Measurements from ENCODE around the gene TMEM11.
"Not testable (repeated sequence)": the region's sequence is repeated elsewhere in the genome, so short reads cannot be mapped to it uniquely, and the experiment has no call there.

TMEM11 gene

DNA sequence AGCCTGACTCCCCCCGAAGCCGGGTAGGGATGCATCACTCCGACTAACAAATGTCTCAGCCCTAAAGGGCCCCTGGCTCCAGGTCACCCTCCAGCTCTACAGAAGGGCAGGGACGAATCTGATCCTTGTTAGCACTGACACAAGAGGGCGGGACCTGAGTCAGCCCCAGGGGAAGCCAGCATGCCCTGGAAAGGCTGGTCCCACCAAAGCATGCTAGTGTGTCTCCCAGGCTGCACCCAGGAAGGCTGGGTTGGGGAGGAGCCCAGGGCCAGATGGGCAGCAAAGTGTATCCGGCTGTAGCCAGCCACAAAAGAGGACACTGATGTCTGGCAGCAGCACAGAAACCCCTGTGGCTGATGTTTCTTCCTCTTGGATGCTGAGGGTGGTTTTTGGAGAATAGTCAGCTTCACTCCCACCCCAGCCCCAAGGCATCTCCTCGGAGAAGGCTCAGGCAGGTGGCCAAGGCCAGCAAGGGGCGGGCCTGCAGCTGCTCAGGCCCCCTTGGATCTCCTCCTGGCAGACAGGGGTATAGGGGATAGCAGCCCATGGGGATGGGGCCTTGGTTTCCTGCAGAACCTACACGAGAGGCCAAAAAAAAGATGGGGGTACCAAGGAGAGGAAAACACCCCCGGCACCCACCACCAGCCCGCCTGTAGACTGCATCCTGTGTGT lies 28.2 kb upstream of the TMEM11 start:
- no peak for DNase-seq

DNA sequence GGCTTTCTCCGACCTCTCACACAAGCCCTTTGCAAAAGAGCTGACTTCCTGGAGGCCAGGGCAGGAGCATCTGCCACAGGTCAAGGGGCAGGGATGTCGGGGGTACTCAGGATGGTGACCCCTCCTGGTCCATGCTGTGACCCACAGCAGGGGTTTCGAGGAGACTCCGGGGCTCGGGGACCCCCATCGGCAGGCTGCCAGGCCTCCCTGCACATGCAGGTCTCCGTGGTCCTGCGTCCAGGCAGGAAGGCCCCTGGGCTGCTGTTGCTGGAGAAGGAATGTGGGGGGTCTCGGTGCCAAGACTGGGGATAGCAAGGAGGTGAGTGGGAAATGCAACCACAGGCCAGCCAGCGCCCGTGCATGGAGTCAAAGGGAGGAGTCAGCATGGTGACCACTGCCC lies 27.6 kb upstream of the TMEM11 start:
- DNase-seq, result no peak

- DNase-seq, result no peak
Observed at GRCh38 chr17:21240369-21241055, 26.6 kb upstream of the TMEM11 start.

- DNase-seq, result no peak
Observed at GRCh38 chr17:21239680-21240368, 25.9 kb upstream of the TMEM11 start.

- no peak for DNase-seq
Observed at GRCh38 chr17:21235921-21236320, 22.0 kb upstream of the TMEM11 start.

GRCh38 chr17:21233581-21234347 lies 19.8 kb upstream of the TMEM11 start:
- DNase-seq, result no peak

GRCh38 chr17:21232033-21232749 lies 18.2 kb upstream of the TMEM11 start:
- DNase-seq, result no peak

- DNase-seq, result no peak
Observed at GRCh38 chr17:21231533-21231932, 17.6 kb upstream of the TMEM11 start.

DNA sequence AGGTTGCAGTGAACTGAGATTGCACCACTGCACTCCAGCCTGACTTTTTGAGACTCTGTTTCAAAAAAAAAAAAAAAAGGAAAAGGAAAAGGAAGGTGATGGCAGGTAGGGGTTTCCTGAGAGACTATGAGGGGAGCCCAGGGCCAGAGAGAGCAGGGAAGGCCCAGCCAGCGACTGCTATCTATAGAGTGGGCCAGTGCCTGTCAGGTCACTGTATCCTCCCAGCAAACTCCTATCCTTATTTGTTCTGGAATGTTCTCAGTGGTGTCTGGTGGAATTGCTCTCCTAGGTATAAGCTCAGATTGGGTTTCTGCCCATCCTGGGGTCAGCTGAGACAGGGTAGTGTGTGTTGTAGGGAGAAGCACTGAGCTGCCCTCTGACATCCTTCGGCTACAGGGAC lies 14.9 kb upstream of the TMEM11 start:
- no peak for DNase-seq

DNA sequence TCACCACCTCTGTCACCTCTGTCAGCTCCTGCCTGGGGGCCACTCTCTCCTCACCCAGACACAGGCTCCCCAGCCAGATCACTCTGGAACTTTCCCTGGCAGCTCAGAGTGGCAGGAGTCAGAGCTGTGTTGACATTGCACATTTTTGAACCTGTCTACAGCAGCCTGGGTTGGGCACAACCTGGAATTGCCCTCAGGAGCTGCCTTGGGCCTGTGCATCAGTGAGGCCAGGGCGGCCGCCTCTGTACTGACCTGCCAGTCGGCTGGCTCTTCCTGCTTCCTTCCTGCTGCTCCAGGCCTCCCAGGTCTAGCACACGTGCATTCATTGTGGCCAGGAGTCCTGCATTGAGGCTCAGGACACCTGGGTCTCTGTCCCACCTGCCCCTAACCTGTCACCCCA lies 14.2 kb upstream of the TMEM11 start:
- no peak for DNase-seq

DNA sequence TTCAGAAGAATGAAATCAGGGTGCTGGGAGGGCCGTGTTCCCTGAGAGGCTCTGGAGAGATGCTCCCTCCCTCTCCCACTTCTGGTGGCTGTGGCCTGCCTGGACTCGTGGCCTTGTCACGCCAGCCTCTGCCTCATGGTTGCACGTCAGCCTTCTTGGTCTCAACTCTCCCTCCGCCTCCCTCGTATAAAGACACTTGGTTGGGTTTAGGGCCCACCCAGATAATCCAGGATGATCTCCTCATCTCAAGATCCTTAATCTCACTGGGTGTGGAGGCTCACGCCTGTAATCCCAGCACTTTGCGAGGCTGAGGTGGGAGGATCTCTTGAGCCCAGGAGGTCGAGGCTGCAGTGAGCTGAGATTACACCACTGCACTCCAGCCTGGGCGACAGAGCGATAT lies 13.3 kb upstream of the TMEM11 start:
- not testable (repeated sequence) for DNase-seq

DNA sequence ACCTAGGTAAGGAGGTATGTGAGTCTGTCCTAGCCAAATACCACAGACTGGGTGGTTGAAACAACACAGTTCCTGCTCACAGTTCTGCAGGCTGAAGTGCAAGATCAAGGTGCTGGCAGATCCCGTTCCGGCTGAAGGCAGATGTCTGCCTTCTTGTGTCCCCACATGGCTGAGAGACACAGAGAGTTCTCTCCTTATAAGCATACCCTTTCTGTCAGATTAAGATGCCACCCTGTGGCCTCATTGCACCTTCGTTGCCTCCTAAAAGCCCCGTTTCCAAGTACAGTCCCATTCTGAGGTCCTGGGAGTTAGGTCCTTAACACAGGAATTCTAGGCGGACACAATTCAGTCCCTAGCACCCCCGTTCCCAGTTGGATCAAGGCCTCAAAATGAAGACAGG lies 9.1 kb upstream of the TMEM11 start:
- no peak for DNase-seq

GRCh38 chr17:21218831-21219380 lies 4.9 kb upstream of the TMEM11 start:
- DNase-seq, result no peak

GRCh38 chr17:21218101-21218500 lies 4.1 kb upstream of the TMEM11 start:
- no peak for DNase-seq

DNA sequence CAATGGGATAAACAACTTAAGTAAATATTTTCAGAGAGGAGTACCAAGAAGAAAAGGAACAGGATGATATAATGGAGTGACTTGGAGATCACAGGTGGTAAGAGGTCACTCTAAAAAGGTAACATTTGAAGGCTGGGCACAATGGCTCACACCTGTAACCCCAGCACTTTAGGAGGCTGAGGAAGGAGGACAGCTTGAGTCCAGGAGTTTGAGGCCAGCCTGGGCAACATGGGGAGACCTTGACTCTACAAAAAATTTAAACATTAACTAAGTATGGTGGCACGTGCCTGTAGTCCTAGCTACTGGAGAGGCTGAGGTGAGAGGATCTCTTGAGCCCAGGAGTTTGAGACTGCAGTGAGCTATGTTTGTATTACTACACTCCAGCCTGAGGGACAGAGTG lies 3.4 kb upstream of the TMEM11 start:
- DNase-seq, result no peak

DNA sequence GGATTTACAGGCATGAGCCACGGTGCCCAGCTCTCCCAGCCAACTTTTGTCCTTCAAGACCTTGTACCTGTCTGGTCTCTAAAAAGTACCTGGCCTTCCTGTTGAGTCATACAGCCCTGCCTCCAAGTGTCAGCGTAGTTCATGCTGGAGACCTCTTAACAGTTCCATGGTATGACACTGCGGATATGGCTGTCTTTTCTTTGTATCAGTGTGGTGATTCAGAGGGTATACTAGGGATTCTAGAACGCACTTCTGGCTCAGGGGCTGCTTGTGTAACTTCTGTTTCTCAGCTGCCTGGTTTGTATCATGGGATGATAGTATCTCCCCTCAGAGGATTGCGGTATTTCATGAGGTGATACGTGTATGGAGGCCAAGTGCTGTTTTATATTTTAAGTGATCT lies 2.0 kb upstream of the TMEM11 start:
- DNase-seq, result no peak

- no peak for DNase-seq
Observed at GRCh38 chr17:21214777-21215541, 998 bp upstream of the TMEM11 start.

GRCh38 chr17:21213638-21214014 lies 335 bp downstream of the TMEM11 start:
- DNase-seq, result no peak

- DNase-seq, result no peak
Observed at GRCh38 chr17:21212826-21213637, 929 bp downstream of the TMEM11 start.

GRCh38 chr17:21211825-21212479 lies 2.0 kb downstream of the TMEM11 start:
- DNase-seq, result no peak

Measured in central memory CD4-positive, alpha-beta T cell (primary cell).